Activated CD4-positive, alpha-beta memory T cell treated with anti-CD3 and anti-CD28 coated beads, Interleukin-2, amount 10 ng/mL, durations not matched to agents 7 days and 5 days (primary cell): ENCODE data around the gene LPAR2. TPM values are rescaled to one million over a fixed set of nuclear protein-coding genes. Genes with fewer than 3 reads are reported as not detected.
A peak's percentile ranks its signal among the peaks of the same experiment; 100 is the strongest.

ENCODE experiments used
- CTCF ChIA-PET: fragments of 350-600 bp; sonication (Branson Sonifier 250); formaldehyde crosslinking; loops from one replicate; lab custom pipeline; 2021; ENCODE audit warnings: antibody characterized with exemption, inconsistent platforms; lab: Charles Lee
- POLR2A ChIA-PET: fragments of 350-600 bp; sonication (Branson Sonifier 250); formaldehyde crosslinking; loops from one replicate; lab custom pipeline; 2021; ENCODE audit warnings: antibody characterized with exemption; lab: Charles Lee
- DNase-seq: peaks from one replicate; pipeline ENCODE4 v3.0.0-alpha.2; 2020
- H3K27ac Mint-ChIP-seq: one replicate; pipeline ENCODE4 v1.8.0; 2021; ENCODE audit warnings: mild to moderate bottlenecking, mixed read lengths
- H3K27me3 Mint-ChIP-seq: one replicate; pipeline ENCODE4 v1.8.0; 2021; ENCODE audit warnings: mixed read lengths
- H3K36me3 Mint-ChIP-seq: one replicate; pipeline ENCODE4 v1.8.0; 2021; ENCODE audit warnings: low read depth, mixed read lengths
- H3K4me1 Mint-ChIP-seq: one replicate; pipeline ENCODE4 v1.8.0; 2021; ENCODE audit warnings: mixed read lengths
- H3K4me3 Mint-ChIP-seq: one replicate; pipeline ENCODE4 v1.8.0; 2021; ENCODE audit warnings: mild to moderate bottlenecking, mixed read lengths
- H3K9me3 Mint-ChIP-seq: one replicate; pipeline ENCODE4 v1.8.0; 2021; ENCODE audit warnings: mixed read lengths
- total RNA-seq, 2 experiments: library from RNA; stranded (reverse); gene quantifications; one replicate each; pipeline ENCODE4 v1.2.3, GENCODE V29; 2021

The LPAR2 gene
- total RNA-seq, 2 experiments from 2014 or later = 43.2 to 46.2 TPM

- no peak for DNase-seq
- CTCF ChIA-PET = no interaction called here
- Mint-ChIP-seq H3K9me3 (no peaks in the 10 kb centered on the region), H3K36me3 (peaks cover 71% of the 10 kb centered on the region), H3K27ac (no peak overlapping the region), H3K27me3 (no peaks in the 10 kb centered on the region), H3K4me1 (peaks cover 28% of the 10 kb centered on the region), H3K4me3 (no peak overlapping the region)
- POLR2A ChIA-PET = no interaction called here
These were observed 8.7 kb upstream of the LPAR2 start for GRCh38 chr19:19636573-19637185.

GRCh38 chr19:19635313-19635702 is 7.3 kb upstream of the LPAR2 start:
- Mint-ChIP-seq H3K36me3 (peaks cover 79% of the 10 kb centered on the region), H3K27me3 (no peaks in the 10 kb centered on the region), H3K9me3 (no peaks in the 10 kb centered on the region), H3K4me3 (no peak overlapping the region), H3K4me1 (peaks cover 25% of the 10 kb centered on the region), H3K27ac (no peak overlapping the region)
- no peak for DNase-seq
- POLR2A ChIA-PET = interaction anchor here (1.1 kb wide), 1 partner anchor 33 kb away, joined by 5 read pairs; the partner anchor contains the start of gene ZNF101
- CTCF ChIA-PET = no interaction called here

- ChIA-PET CTCF (no interaction called here), POLR2A (interaction anchor here (1.1 kb wide), 1 partner anchor 34 kb away, joined by 5 read pairs; the partner anchor contains the start of gene ZNF101)
- Mint-ChIP-seq H3K9me3 (no peaks in the 10 kb centered on the region), H3K27ac (peak overlapping the region; percentile 26), H3K27me3 (no peaks in the 10 kb centered on the region), H3K36me3 (peaks cover 79% of the 10 kb centered on the region), H3K4me1 (peaks cover 25% of the 10 kb centered on the region), H3K4me3 (no peak overlapping the region)
- DNase-seq = no peak
These were observed 6.7 kb upstream of the LPAR2 start for GRCh38 chr19:19634516-19635312.

- Mint-ChIP-seq H3K9me3 (no peaks in the 10 kb centered on the region), H3K27me3 (no peaks in the 10 kb centered on the region), H3K4me3 (no peak overlapping the region), H3K27ac (peak overlapping the region; percentile 26), H3K36me3 (peaks cover 74% of the 10 kb centered on the region), H3K4me1 (peaks cover 26% of the 10 kb centered on the region)
- no peak for DNase-seq
- POLR2A ChIA-PET = interaction anchor here (1.1 to 1.2 kb wide), 3 partner anchors 11 to 102 kb away, joined by 3 read pairs; no protein-coding TSS in a partner anchor
- CTCF ChIA-PET = no interaction called here
These were observed 5.9 kb upstream of the LPAR2 start for GRCh38 chr19:19633711-19634515.

GRCh38 chr19:19632661-19633060 is 4.6 kb upstream of the LPAR2 start:
- Mint-ChIP-seq H3K4me3 (no peak overlapping the region), H3K27ac (no peak overlapping the region), H3K36me3 (peaks cover 71% of the 10 kb centered on the region), H3K4me1 (peaks cover 27% of the 10 kb centered on the region), H3K9me3 (no peaks in the 10 kb centered on the region), H3K27me3 (no peaks in the 10 kb centered on the region)
- no peak for DNase-seq
- POLR2A ChIA-PET = interaction anchor here (1.1 to 1.2 kb wide), 2 partner anchors 28 to 101 kb away, joined by 3 read pairs; no protein-coding TSS in a partner anchor
- CTCF ChIA-PET = no interaction called here

GRCh38 chr19:19631346-19631745 is 3.3 kb upstream of the LPAR2 start:
- no peak overlapping the region for H3K27ac Mint-ChIP-seq
- H3K27me3 Mint-ChIP-seq = no peaks in the 10 kb centered on the region
- no peak overlapping the region for H3K4me3 Mint-ChIP-seq
- H3K9me3 Mint-ChIP-seq = no peaks in the 10 kb centered on the region
- DNase-seq = no peak
- H3K4me1 Mint-ChIP-seq = peaks cover 38% of the 10 kb centered on the region
- ChIA-PET POLR2A (interaction anchor here (0.8 kb wide), 1 partner anchor 8 kb away, joined by 3 read pairs; no protein-coding TSS in a partner anchor), CTCF (no interaction called here)
- peaks cover 70% of the 10 kb centered on the region for H3K36me3 Mint-ChIP-seq

GRCh38 chr19:19630426-19630825 is 2.4 kb upstream of the LPAR2 start:
- H3K9me3 Mint-ChIP-seq = no peaks in the 10 kb centered on the region
- H3K27ac Mint-ChIP-seq = no peak overlapping the region
- CTCF ChIA-PET = no interaction called here
- H3K27me3 Mint-ChIP-seq = no peaks in the 10 kb centered on the region
- peaks cover 40% of the 10 kb centered on the region for H3K4me1 Mint-ChIP-seq
- no peak for DNase-seq
- POLR2A ChIA-PET = no interaction called here
- peaks cover 68% of the 10 kb centered on the region for H3K36me3 Mint-ChIP-seq
- no peak overlapping the region for H3K4me3 Mint-ChIP-seq

GRCh38 chr19:19630062-19630414 is 2.0 kb upstream of the LPAR2 start:
- Mint-ChIP-seq H3K27me3 (no peaks in the 10 kb centered on the region), H3K36me3 (peaks cover 64% of the 10 kb centered on the region), H3K27ac (no peak overlapping the region), H3K9me3 (no peaks in the 10 kb centered on the region), H3K4me3 (peak overlapping the region; percentile 13), H3K4me1 (peaks cover 36% of the 10 kb centered on the region)
- CTCF ChIA-PET = no interaction called here
- no peak for DNase-seq
- POLR2A ChIA-PET = no interaction called here

GRCh38 chr19:19628501-19629134 is 598 bp upstream of the LPAR2 start:
- H3K27me3 Mint-ChIP-seq = no peaks in the 10 kb centered on the region
- H3K27ac Mint-ChIP-seq = peak overlapping the region; percentile 74
- POLR2A ChIA-PET = interaction anchor here (0.7 to 4.9 kb wide), 15 partner anchors 8 to 237 kb away, joined by 3 to 34 read pairs (median 3); partner anchors contain the start of genes PBX4 and ZNF253
- DNase-seq = peak; percentile 34
- H3K9me3 Mint-ChIP-seq = no peaks in the 10 kb centered on the region
- H3K36me3 Mint-ChIP-seq = peaks cover 60% of the 10 kb centered on the region
- CTCF ChIA-PET = no interaction called here
- H3K4me3 Mint-ChIP-seq = peak overlapping the region; percentile 60
- peaks cover 34% of the 10 kb centered on the region for H3K4me1 Mint-ChIP-seq

- Mint-ChIP-seq H3K4me1 (peaks cover 32% of the 10 kb centered on the region), H3K27ac (peak overlapping the region; percentile 91), H3K27me3 (no peaks in the 10 kb centered on the region), H3K4me3 (peak overlapping the region; percentile 83), H3K9me3 (no peaks in the 10 kb centered on the region), H3K36me3 (peaks cover 53% of the 10 kb centered on the region)
- no peak for DNase-seq
- CTCF ChIA-PET = interaction anchor here (1.2 to 3.0 kb wide), 3 partner anchors 73 to 96 kb away, joined by 3 to 16 read pairs (median 9); no protein-coding TSS in a partner anchor
- POLR2A ChIA-PET = interaction anchor here (0.6 to 4.9 kb wide), 14 partner anchors 8 to 167 kb away, joined by 3 to 34 read pairs (median 5); partner anchors contain the start of genes ATP13A1, NDUFA13, PBX4 and TSSK6
These were observed 1.2 kb downstream of the LPAR2 start for GRCh38 chr19:19626516-19627472.

- H3K27ac Mint-ChIP-seq = no peak overlapping the region
- peaks cover 40% of the 10 kb centered on the region for H3K36me3 Mint-ChIP-seq
- no peak for DNase-seq
- H3K9me3 Mint-ChIP-seq = no peaks in the 10 kb centered on the region
- H3K4me3 Mint-ChIP-seq = no peak overlapping the region
- POLR2A ChIA-PET = interaction anchor here (0.6 to 1.8 kb wide), 2 partner anchors 33 to 92 kb away, joined by 3 to 6 read pairs; no protein-coding TSS in a partner anchor
- peaks cover 37% of the 10 kb centered on the region for H3K4me1 Mint-ChIP-seq
- no peaks in the 10 kb centered on the region for H3K27me3 Mint-ChIP-seq
- CTCF ChIA-PET = no interaction called here
These were observed 3.9 kb downstream of the LPAR2 start for GRCh38 chr19:19624032-19624570.
